SJSA1 (cell line): ENCODE measurements around the gene NUDT7. TPM values are rescaled to one million over a fixed set of nuclear protein-coding genes. Genes with fewer than 3 reads are reported as not detected.

Source experiments
- DNase-seq, 2 experiments: peaks; one replicate each; pipeline ENCODE4 v3.0.0-alpha.2; 2015 to 2020; ENCODE audit warnings: low spot score in 2 of 2, low read depth in 1 of 2
- H3K27ac ChIP-seq: fragments of 250-450 bp; sonication (Bioruptor Pico); 2 replicates; pipeline ENCODE4 v1.5.1; 2020; ENCODE audit warnings: mild to moderate bottlenecking, moderate library complexity
- H3K27me3 ChIP-seq: fragments of 250-450 bp; sonication (Bioruptor Pico); replicated peaks from 2 replicates; pipeline ENCODE4 v1.5.1; 2020; ENCODE audit warnings: mild to moderate bottlenecking, moderate library complexity
- H3K36me3 ChIP-seq: fragments of 250-450 bp; sonication (Bioruptor Pico); 2 replicates; pipeline ENCODE4 v1.5.1; 2020; ENCODE audit warnings: mild to moderate bottlenecking
- H3K4me1 ChIP-seq: fragments of 250-450 bp; sonication (Bioruptor Pico); replicated peaks from 2 replicates; pipeline ENCODE4 v1.6.1; 2021; ENCODE audit warnings: mild to moderate bottlenecking
- H3K4me3 ChIP-seq: fragments of 250-450 bp; sonication (Bioruptor Pico); 2 replicates; pipeline ENCODE4 v1.5.1; 2020; ENCODE audit warnings: mild to moderate bottlenecking
- H3K9me3 ChIP-seq: fragments of 250-450 bp; sonication (Bioruptor Pico); replicated peaks from 2 replicates; pipeline ENCODE4 v1.5.1; 2020; ENCODE audit warnings: mild to moderate bottlenecking
- total RNA-seq: library from RNA; depleted of rRNA; stranded (reverse); fragments of >200 nt; shearing (Covaris generic); gene quantifications from 2 replicates; pipeline ENCODE4 v1.2.3, GENCODE V29; 2014

The NUDT7 gene
- total RNA-seq, 1 experiment from 2014 or later = 2.8 TPM

GRCh38 chr16:77739559-77739892 lies 17.2 kb downstream of the NUDT7 start:
- no peaks in the 10 kb centered on the region for H3K27me3 ChIP-seq
- no peaks in the 10 kb centered on the region for H3K36me3 ChIP-seq
- no peaks in the 10 kb centered on the region for H3K9me3 ChIP-seq
- no peak overlapping the region for H3K4me3 ChIP-seq
- DNase-seq = no peak
- H3K4me1 ChIP-seq = 0 out of 2 replicates have a peak, but pooled peaks cover 3% of the 10 kb centered on the region
- no peak overlapping the region for H3K27ac ChIP-seq

- no peak for DNase-seq
- H3K36me3 ChIP-seq = no peaks in the 10 kb centered on the region
- H3K4me1 ChIP-seq = no peaks in the 10 kb centered on the region
- H3K27me3 ChIP-seq = no peaks in the 10 kb centered on the region
- H3K4me3 ChIP-seq = no peak overlapping the region
- H3K27ac ChIP-seq = no peak overlapping the region
- H3K9me3 ChIP-seq = no peaks in the 10 kb centered on the region
Measured at GRCh38 chr16:77744141-77744540, 21.8 kb downstream of the NUDT7 start.

DNA sequence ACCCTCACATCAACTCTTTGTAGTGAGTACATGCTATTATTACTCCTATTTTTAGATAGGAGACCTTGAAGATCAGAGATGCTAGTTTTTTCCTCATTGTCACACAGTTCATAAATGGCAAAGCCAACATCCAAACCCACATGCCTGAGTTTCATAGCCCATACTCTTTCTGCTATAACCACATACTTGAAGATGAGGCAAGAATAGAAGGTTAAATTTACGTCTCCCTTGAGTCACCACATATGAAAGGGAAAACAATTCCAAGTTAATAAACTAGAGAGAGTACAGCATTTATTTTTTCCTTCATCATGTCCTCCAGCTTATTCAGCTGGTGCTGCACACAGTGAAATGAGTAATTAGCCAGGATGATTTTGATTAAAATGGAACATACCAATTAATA lies 23.7 kb downstream of the NUDT7 start:
- no peaks in the 10 kb centered on the region for H3K36me3 ChIP-seq
- H3K27ac ChIP-seq = no peak overlapping the region
- DNase-seq = no peak
- no peak overlapping the region for H3K4me3 ChIP-seq
- H3K9me3 ChIP-seq = no peaks in the 10 kb centered on the region
- H3K27me3 ChIP-seq = no peaks in the 10 kb centered on the region
- no peaks in the 10 kb centered on the region for H3K4me1 ChIP-seq

- no peaks in the 10 kb centered on the region for H3K4me1 ChIP-seq
- H3K27me3 ChIP-seq = no peaks in the 10 kb centered on the region; the same call in 1 of the 2 replicates
- H3K27ac ChIP-seq = no peak overlapping the region
- no peak overlapping the region for H3K4me3 ChIP-seq
- H3K36me3 ChIP-seq = no peaks in the 10 kb centered on the region
- no peaks in the 10 kb centered on the region for H3K9me3 ChIP-seq
- no peak for DNase-seq
Measured at GRCh38 chr16:77748421-77749005, 26.2 kb downstream of the NUDT7 start.

DNA sequence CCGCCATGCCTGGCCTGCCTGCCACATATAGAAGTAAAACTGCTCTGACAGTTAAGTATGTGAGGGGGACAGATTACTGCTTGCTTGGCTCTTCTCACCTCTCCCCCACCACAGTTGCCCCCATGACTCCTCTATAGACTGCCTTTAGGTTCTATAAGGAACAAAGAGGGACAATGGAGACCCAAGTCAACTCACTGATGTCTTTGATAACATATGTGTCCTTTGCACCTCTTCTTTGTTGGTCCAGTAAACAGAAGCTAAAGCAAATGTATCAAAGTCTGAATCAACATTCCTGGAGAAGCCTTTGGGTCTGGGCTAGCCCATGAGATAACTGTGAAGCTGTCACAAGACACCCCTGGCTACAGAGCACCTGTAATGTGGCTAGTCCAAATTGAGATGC lies 27.1 kb downstream of the NUDT7 start:
- Histone ChIP-seq H3K27ac (no peak overlapping the region), H3K9me3 (no peaks in the 10 kb centered on the region), H3K4me1 (no peaks in the 10 kb centered on the region), H3K27me3 (no peaks in the 10 kb centered on the region; the same call in 1 of the 2 replicates), H3K4me3 (no peak overlapping the region), H3K36me3 (no peaks in the 10 kb centered on the region)
- DNase-seq = no peak

GRCh38 chr16:77758046-77758445 lies 35.7 kb downstream of the NUDT7 start:
- no peak overlapping the region for H3K4me3 ChIP-seq
- no peaks in the 10 kb centered on the region for H3K36me3 ChIP-seq
- H3K27ac ChIP-seq = no peak overlapping the region
- no peaks in the 10 kb centered on the region for H3K27me3 ChIP-seq
- no peaks in the 10 kb centered on the region; the same call in 1 of the 2 replicates for H3K9me3 ChIP-seq
- no peak for DNase-seq
- H3K4me1 ChIP-seq = no peaks in the 10 kb centered on the region

DNA sequence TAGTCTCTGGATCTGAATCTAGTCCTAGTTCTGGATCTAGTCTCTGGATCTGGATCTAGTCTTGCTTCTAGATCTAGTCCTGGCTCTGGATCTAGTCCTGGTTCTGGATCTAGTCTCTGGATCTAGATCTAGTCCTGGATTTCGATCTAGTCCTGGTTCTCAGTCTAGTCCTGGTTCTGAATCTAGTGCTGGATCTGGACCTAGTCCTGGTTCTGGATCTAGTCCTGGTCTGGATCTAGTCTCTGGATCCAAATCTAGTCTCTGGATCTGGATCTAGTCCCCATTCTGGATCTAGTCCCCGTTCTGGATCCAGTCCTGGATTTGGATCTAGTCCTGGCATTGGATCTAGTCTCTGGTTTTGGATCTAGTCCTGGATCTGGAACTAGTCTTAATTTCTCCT lies 36.2 kb downstream of the NUDT7 start:
- no peak overlapping the region for H3K4me3 ChIP-seq
- H3K9me3 ChIP-seq = no peaks in the 10 kb centered on the region; the same call in 1 of the 2 replicates
- no peak for DNase-seq
- H3K4me1 ChIP-seq = no peaks in the 10 kb centered on the region
- no peak overlapping the region for H3K27ac ChIP-seq
- no peaks in the 10 kb centered on the region for H3K36me3 ChIP-seq
- H3K27me3 ChIP-seq = no peaks in the 10 kb centered on the region

DNA sequence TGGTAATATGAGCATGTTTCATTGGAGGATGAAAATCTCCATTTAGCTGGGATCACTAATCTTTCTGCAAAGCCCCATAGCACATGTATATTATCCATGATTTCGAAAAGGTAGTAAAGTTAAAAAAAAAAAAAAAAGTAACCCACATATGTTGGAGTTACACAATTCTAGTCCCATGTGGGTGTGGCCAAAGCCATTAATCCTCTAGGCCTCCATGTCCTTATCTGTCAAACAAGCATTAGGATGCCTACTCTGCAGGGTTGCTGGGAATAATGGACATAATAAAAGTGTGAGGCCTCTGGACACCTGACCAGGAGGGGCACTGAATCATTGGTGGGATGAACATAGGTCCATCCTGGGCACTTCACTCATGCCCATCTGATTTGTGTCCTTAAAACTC lies 36.9 kb downstream of the NUDT7 start:
- DNase-seq = no peak
- Histone ChIP-seq H3K27ac (no peak overlapping the region), H3K4me1 (no peaks in the 10 kb centered on the region), H3K36me3 (no peaks in the 10 kb centered on the region), H3K4me3 (no peak overlapping the region), H3K9me3 (no peaks in the 10 kb centered on the region; the same call in 1 of the 2 replicates), H3K27me3 (no peaks in the 10 kb centered on the region)

DNA sequence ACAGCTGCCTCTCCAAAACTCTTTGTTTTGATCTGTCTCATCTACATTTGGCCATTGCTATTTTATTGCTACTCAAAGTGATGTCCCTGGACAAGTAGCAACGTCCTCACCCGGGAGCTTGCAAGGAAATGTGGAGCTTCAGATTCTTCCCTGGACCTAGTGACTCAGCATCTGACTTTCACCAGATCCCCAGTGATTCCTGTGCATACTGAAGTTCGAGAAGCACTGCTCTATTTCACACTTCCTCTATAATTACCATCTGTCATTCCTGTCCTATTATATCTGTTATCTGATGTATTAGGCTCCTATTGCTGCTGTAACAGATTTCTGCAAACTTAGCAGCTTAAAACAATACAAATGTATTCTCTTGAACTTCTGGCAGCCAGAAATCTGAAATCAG lies 37.5 kb downstream of the NUDT7 start:
- Histone ChIP-seq H3K4me3 (no peak overlapping the region), H3K36me3 (no peaks in the 10 kb centered on the region), H3K9me3 (no peaks in the 10 kb centered on the region; the same call in 1 of the 2 replicates), H3K27ac (no peak overlapping the region), H3K27me3 (no peaks in the 10 kb centered on the region), H3K4me1 (no peaks in the 10 kb centered on the region)
- no peak for DNase-seq

- Histone ChIP-seq H3K27me3 (no peaks in the 10 kb centered on the region), H3K4me1 (no peaks in the 10 kb centered on the region)
- DNase-seq = no peak
Measured at GRCh38 chr16:77760800-77761199, 38.5 kb downstream of the NUDT7 start.

DNA sequence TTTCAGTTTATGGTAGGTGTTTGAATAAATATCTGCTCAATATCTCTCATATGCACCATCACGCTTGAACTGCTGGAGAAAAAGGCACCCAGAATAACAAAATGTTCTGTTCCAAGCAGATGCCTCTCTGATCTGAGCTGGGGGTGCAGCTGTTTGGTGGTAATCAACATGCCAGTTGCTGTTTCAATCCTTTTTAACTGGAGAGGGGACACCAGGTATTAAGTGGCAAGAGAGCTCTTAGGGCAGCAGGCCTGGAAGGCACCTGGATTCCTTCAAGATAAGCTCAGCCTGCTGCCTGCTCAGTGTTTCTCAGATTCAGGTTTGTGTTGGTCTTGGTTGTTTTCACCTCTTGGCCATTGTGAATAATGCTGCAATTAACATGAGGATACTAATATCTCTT lies 38.9 kb downstream of the NUDT7 start:
- Histone ChIP-seq H3K4me1 (no peaks in the 10 kb centered on the region), H3K36me3 (no peaks in the 10 kb centered on the region), H3K4me3 (no peak overlapping the region), H3K27ac (no peak overlapping the region), H3K27me3 (no peaks in the 10 kb centered on the region), H3K9me3 (no peaks in the 10 kb centered on the region; the same call in 1 of the 2 replicates)
- DNase-seq = no peak

More at GRCh38 chr16:77760800-77761199, 38.5 kb downstream of the NUDT7 start:
- Histone ChIP-seq H3K27ac (no peak overlapping the region), H3K36me3 (no peaks in the 10 kb centered on the region), H3K9me3 (no peaks in the 10 kb centered on the region; the same call in 1 of the 2 replicates), H3K4me3 (no peak overlapping the region)

DNA sequence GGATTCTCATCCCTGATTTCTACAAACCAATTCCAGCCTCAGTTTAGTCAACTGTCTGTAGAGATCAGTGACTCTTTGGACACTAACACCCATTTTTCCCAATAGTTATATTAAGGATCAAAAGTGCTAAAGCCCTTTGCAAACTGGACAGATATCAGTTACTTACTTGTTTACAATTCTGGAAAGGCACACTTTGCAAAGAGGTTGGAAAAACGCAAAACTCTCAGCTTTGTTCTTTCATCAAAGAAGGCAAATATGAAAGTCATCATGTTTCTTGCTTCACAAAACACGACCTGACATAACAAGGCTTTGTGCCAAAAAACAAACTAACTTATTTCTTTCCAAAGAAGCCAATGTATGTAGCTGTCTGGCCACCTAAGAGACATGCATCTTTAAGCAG lies 39.9 kb downstream of the NUDT7 start:
- no peaks in the 10 kb centered on the region; the same call in 1 of the 2 replicates for H3K9me3 ChIP-seq
- H3K36me3 ChIP-seq = no peaks in the 10 kb centered on the region
- no peaks in the 10 kb centered on the region for H3K4me1 ChIP-seq
- no peak overlapping the region for H3K27ac ChIP-seq
- no peak overlapping the region for H3K4me3 ChIP-seq
- DNase-seq = no peak
- H3K27me3 ChIP-seq = no peaks in the 10 kb centered on the region

- no peaks in the 10 kb centered on the region for H3K36me3 ChIP-seq
- H3K9me3 ChIP-seq = no peaks in the 10 kb centered on the region; the same call in 1 of the 2 replicates
- no peaks in the 10 kb centered on the region for H3K4me1 ChIP-seq
- H3K27ac ChIP-seq = no peak overlapping the region
- H3K4me3 ChIP-seq = no peak overlapping the region
- H3K27me3 ChIP-seq = no peaks in the 10 kb centered on the region
- no peak for DNase-seq
Measured at GRCh38 chr16:77763994-77764393, 41.7 kb downstream of the NUDT7 start.

GRCh38 chr16:77767211-77767610 lies 44.9 kb downstream of the NUDT7 start:
- Histone ChIP-seq H3K4me1 (no peaks in the 10 kb centered on the region), H3K4me3 (no peak overlapping the region), H3K27ac (no peak overlapping the region), H3K27me3 (no peaks in the 10 kb centered on the region), H3K9me3 (no peaks in the 10 kb centered on the region; the same call in 1 of the 2 replicates), H3K36me3 (no peaks in the 10 kb centered on the region)
- no peak for DNase-seq

- Histone ChIP-seq H3K36me3 (no peaks in the 10 kb centered on the region), H3K27ac (no peak overlapping the region), H3K4me1 (no peaks in the 10 kb centered on the region), H3K27me3 (no peaks in the 10 kb centered on the region), H3K9me3 (no peaks in the 10 kb centered on the region; the same call in 1 of the 2 replicates), H3K4me3 (no peak overlapping the region)
- DNase-seq = no peak
Measured at GRCh38 chr16:77767826-77768225, 45.5 kb downstream of the NUDT7 start.
